CD4-positive, alpha-beta T cell treated with Interleukin-15 for 1 hour (primary cell): ENCODE measurements around the gene GNAQ.

Source experiments
- DNase-seq: peaks from one replicate; pipeline ENCODE4 v3.0.0-alpha.2; 2020

The GNAQ gene

DNA sequence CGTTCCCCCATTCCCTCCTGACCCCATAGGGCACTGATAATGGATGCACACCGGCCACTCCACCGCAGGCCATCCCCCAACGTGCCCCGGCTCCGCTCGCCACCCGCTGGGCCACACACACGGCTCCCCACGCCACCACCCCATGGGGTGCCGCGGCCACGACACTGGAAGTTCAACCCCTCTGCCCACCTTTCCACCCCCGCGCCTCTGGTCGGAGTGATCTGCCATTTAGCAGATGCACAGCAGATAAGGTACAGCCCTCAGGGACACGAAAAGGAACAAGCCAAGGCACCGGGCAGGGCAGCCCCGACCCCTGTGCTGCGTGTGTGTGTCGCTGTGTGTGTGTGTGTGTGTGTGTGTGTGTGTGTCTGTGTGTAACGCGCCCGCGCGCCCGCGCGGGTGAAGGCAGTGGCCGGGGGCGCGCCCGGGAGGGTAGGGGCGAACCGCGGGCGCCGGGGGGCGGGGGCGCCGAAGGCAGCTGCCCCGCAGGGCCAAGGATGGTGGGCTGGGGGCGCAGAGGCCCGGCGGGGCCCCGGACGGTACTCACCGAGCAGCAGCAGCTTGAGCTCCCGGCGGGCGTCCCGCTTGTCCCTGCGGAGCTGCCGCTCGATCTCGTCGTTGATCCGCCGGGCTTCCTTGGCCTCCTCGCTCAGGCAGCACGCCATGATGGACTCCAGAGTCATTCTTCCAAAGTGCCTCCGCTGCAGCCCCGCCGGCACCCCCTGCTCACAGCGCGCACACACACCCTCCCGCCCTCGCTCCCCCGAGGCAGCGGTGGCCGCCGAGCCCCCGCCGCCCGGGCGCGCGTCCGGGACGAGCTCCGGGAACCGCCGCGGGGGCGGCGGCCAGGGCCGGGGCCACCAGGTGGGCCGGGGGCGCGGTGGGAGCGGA, 813 bp downstream of the GNAQ start:
- peak; percentile 66 for DNase-seq

- no peak for DNase-seq
These were observed 1.4 kb downstream of the GNAQ start for GRCh38 chr9:78030296-78030552.

DNA sequence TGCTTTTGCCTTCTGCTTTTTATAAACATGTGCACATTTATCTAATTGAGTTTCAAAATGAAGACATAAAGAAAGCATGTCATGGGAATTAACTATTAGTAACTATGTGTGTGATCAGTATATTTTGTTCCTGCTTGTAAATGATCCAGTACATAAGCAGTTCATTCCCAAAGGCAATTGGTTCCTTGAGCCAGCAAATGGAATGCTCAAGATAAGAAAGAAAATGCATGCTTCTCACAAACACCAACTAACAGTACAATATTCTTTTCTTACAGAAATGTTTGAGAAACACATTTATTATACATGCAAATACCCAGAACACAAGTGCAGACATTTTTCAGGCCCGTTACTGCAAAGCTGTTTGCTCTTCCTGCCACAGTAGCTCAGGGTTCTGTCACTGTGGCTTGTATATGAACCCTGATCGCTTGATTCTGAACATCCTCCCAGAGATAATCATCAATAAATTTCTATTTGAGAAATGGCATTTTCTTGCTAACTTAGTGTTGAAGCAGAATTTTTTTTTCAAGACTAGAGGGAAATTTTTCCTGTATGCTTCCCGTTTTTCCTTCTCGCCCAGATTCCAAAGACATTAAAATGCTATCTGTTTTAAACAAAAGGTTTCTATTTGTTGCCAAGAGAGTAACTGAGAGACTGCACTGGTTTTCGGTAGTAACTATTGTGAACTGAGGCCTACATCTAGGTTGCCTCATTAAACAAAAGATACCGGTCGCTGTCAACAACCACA, 1.9 kb downstream of the GNAQ start:
- no peak for DNase-seq

DNA sequence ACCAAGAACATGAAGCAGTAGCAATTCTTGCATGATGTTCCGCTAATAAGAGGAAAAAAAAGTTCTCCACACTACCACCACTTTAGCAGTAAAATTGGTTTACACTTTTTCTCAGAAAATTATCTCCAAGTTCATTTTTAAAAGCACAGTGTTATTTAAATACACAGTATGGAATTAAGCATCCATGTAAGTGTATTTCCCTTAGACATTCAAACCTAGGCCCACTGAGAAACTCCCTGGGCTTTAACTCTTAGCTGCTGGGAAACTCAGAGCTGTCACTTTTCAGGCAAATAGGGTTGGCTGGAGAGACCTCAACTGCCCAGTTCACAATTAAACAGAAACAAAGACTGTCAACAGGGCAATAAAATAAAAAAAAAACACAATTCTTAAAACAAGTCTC, 2.7 kb downstream of the GNAQ start:
- no peak for DNase-seq

GRCh38 chr9:78026947-78027346, 4.7 kb downstream of the GNAQ start:
- no peak for DNase-seq

GRCh38 chr9:78026416-78026815, 5.2 kb downstream of the GNAQ start:
- no peak for DNase-seq

GRCh38 chr9:78025186-78025585, 6.4 kb downstream of the GNAQ start:
- no peak for DNase-seq

- DNase-seq: peak; percentile 43
These were observed 8.4 kb downstream of the GNAQ start for GRCh38 chr9:78023003-78023741.

DNA sequence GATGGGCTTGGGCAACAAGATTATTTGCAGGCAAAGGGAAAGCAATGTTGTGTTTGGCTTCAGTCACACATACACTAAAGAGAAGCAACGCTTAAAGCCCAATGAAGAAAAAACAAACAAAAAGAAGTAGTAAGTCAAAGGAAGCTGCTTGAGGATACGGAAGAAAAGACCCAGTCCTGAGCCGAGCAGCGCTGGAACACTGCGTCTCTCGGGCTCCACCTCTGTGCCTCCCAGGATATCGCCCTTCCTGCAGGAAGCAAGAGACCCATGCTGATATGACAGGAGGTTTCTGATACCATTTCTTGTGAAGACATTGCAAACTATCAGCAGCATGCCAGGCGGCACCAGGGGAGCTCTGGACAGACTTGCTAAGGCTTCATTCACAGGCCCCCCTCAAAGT, 9.9 kb downstream of the GNAQ start:
- DNase-seq: no peak

- no peak for DNase-seq
These were observed 14.4 kb downstream of the GNAQ start for GRCh38 chr9:78017190-78017693.

- no peak for DNase-seq
These were observed 16.4 kb downstream of the GNAQ start for GRCh38 chr9:78015241-78015640.

- DNase-seq: no peak
These were observed 16.8 kb downstream of the GNAQ start for GRCh38 chr9:78014776-78015175.

GRCh38 chr9:78013934-78014333, 17.7 kb downstream of the GNAQ start:
- no peak for DNase-seq

- no peak for DNase-seq
These were observed 20.6 kb downstream of the GNAQ start for GRCh38 chr9:78011049-78011448.

- no peak for DNase-seq
These were observed 21.2 kb downstream of the GNAQ start for GRCh38 chr9:78010445-78010844.

GRCh38 chr9:78009186-78009585, 22.4 kb downstream of the GNAQ start:
- no peak for DNase-seq

DNA sequence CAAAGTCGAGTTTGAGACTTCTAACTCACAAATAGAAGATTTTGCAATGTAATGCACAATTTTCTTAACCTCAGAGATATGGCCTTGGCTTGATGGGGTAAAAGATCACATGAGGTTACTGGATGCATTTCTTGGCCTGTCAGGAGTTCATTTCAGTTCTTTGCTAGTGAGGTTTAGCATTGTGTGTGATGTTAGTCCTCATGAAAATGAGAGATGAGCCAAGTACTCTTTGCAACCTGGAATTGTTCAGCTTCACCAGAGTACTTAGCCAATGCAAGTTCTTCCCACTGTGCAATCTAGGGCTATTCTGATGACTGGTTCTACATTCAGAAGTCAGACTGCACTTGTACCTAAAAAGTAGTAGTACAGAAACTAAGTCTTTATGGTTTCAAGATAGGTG, 24.9 kb downstream of the GNAQ start:
- DNase-seq: no peak

DNA sequence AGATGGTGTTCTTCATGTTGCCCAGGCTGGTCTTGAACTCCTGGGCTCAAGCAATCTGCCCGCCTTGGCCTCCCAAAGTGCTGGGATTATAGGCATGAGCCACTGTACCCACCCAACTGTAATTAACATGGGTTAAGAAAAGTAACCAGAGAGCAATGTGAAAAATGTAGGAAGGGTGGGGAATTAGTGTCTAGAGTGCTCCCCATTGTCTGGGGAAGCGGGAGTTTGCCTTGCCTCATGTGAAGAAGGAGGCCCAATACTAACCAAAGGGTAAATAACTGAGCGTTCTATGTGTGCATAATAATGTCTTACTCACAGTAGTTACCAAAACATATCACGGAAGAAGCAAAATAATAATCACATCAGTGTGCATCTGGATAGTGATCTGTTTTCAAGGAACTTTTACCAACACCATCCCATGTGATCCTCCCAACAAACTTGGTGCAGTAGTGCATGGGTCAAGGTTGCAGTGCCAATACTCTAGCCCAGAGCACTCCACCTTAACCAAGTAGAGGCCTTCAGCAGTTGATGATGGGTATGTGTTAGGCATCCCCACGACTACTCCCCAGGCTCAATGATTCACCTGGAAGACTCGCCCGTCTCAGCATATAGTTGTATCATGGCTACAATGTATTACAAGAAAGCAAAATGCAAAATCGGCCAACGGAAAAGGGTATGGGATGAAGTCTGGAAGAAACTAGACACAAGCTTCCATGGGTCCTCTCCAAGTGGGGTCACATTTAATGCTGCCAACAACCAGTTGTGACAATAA, 26.2 kb downstream of the GNAQ start:
- DNase-seq: no peak

DNA sequence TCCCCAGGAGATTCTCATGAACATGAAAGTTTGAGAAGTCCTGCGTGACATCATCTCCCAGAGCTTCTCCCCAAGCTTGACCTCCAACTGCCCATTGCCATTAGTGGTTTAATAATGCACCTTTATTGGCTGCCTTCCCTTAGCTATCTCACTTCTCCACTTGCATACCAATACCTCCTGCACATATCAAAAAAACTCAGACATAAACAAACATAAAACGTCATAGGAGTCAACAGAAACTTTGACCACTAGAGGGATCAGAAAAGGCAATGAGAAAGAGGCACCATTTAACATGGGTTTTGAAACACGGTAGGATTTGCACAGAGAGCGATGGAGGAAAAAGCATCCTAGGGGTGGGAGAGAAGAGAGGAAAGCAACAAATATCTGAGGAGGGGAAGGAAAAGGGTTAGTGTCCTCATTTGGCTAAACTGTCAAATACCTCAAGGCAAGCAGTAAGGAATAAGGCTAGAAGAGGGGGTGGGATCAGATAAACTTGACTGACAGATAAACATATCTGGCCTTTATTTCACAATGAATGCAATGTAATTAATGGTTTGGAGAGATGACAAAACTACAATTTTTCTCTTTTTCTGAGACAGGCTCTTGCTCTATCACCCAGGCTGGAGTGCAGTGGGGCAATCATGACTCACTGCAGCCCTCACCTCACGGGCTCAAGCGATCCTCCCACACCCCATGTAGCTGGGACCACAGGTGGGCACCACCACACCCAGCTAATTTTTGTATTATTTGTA, 27.0 kb downstream of the GNAQ start:
- DNase-seq: no peak

DNA sequence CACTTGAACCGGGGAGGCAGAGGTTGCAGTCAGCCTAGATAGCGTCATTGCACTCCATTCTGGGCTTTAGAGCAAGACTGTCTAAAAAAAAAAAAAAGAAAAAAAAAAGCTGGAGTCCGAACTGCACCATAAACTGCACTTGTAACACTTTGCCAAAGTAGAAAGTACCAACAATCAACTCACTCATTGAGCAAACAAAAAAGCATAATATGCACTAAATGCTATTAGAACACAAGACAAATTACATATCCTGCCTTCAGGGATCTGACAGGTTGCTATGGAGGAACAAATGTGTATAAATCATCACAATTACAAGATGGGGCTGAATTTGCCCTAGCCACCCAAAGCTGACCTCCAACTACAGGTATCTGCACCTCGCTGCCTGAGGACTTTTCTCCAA, 27.9 kb downstream of the GNAQ start:
- no peak for DNase-seq

DNA sequence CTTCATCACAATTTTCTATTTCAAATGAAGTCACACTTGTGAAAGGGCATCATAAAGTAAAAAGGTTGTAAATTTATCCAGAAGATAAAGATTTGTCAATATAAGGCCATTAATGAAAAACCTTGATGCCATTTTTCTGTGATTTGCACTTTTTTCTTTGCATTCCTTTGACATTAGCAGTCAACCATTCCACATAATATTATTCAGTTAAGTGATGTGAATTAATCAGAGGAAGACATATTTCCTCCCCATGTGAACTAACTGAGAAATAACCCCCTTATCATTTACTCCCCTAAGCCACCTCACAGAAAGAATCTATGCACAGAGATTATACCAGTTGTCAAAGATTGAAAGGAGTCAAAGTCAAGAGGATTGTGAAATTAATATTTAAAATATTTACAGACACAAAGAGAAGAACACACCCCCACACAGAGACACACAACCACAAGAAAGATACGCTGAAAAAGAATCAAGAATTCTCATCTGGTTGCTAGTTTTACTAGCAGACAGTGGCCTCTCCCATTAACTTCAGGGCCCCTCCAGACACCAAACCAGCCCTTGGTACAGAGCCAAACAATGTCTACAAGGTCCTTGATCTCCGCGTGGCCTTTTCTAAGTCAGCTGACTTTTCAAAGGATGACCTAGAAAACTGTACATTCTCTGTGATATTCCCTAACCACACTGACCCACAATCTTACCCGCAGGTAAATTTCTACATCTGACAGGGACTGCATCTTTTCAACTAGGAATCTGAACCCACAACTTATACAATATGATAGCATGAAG, 29.5 kb downstream of the GNAQ start:
- DNase-seq: no peak
